Dermis blood vessel endothelial cell (primary cell): ENCODE results near the gene RASAL3. TPM values are rescaled to one million over a fixed set of nuclear protein-coding genes. Genes with fewer than 3 reads are reported as not detected.
"Not testable (repeated sequence)": the region's sequence is repeated elsewhere in the genome, so short reads cannot be mapped to it uniquely, and the experiment has no call there.

ENCODE experiments used
- DNase-seq: peaks from one replicate; pipeline ENCODE4 v3.0.0; 2010
- total RNA-seq: library from RNA; depleted of rRNA; stranded (reverse); fragments of >200 nt; gene quantifications from 2 replicates; pipeline ENCODE4 v1.2.3, GENCODE V29; 2014

Gene RASAL3
- total RNA-seq, 1 donor from 2014 or later, result 24.0 TPM

DNA sequence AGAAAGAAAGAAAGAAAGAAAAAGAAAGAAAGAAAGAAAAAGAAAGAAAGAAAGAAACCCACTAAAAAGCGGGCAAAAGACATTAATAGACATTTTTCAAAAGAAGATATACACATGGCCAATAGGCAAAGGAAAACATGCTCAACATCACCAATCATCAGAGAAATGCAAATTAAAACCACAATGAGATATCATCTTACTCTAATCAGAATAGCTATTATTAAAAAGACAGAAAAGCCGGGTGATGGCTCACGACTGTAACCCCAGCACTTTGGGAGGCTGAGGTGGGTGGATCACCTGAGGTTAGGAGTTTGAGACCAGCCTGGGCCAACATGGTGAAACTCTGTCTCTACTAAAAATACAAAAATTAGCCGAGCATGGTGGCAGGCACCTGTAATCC lies 9.5 kb upstream of the RASAL3 start:
- not testable (repeated sequence) for DNase-seq

GRCh38 chr19:15471639-15472101 lies 7.3 kb upstream of the RASAL3 start:
- DNase-seq, result no peak

DNA sequence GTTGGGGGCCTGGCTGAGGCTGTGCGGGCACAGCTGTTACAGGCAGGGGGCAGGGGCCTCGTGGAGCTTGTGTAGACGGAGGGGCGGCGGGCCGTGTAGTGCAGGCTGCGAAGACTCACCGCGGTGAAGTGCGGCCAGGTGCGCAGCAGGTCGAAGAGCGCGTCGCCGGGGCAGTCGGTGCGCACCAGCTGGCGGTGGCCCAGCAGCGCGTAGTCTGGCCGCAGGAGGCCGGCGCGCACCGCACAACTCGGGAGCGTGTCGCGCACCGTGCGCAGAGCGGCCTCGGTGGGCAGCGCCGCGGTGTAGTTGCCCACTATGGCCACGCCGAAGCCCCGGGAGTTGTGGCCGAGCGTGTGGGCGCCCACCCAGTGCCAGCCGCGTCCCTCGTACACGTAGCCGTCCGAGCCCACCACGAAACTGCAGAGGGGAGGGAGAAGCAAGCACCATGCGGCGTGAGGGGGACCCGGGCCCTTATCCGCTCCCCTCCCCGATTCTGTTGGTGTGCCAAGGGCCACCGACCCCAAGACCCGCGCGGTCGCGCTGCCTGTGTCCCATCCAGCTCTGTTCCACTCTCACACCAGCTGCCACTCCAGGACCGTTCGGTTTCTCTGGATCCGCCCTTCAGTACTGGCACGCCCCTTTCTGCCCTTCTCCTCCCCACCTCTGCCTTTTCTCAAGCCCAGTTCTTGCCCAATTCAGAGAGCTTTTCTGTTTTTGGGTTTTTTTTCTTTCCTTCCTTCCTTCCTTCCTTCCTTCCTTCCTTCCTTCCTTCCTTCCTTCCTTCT lies 5.4 kb upstream of the RASAL3 start:
- DNase-seq, result peak; percentile 41

- DNase-seq, result no peak
Measured at GRCh38 chr19:15468675-15469512, 4.5 kb upstream of the RASAL3 start.

- no peak for DNase-seq
Measured at GRCh38 chr19:15467734-15468214, 3.4 kb upstream of the RASAL3 start.

DNA sequence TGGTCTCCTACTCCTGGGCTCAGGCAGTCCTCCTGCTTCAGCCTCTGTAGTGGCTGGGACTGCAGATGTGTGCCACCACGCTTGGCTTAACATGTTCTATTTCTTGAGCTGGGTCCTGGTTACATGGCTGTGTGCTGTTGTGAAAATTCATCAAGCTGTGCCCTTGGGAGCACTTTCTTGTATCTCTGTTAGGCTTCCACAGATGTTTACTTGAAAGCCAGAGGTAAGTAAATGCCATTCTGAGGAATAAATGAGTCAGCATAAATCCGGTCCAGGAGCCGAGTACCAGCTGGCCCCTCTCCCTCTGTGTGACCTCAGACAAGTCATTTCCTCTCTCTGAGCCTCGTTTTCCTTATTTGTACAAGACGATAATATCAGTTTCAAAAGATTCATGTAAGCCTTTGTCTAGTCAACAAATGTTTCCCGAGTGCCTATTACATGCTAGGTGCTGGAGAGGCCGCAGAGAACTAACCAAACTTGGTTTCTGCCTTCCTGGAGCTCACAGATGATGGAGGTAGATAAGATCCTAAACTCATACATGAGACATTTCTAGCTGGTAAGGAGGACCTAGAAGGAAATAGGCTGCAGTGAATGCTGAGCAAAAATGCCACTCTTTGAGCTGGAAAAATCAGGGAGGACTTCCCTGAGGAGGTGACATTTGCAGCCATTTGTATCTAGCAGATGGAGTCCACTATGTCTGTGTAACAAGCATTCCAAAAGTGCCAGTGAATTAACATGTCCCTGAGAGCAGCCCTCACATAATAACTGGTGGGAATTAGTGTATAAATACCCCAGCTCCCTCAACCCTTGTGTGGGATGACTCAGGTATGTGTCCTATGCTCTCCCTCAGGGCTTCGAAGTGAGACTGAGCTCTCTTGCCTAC lies 2.7 kb upstream of the RASAL3 start:
- peak; percentile 97 for DNase-seq

DNA sequence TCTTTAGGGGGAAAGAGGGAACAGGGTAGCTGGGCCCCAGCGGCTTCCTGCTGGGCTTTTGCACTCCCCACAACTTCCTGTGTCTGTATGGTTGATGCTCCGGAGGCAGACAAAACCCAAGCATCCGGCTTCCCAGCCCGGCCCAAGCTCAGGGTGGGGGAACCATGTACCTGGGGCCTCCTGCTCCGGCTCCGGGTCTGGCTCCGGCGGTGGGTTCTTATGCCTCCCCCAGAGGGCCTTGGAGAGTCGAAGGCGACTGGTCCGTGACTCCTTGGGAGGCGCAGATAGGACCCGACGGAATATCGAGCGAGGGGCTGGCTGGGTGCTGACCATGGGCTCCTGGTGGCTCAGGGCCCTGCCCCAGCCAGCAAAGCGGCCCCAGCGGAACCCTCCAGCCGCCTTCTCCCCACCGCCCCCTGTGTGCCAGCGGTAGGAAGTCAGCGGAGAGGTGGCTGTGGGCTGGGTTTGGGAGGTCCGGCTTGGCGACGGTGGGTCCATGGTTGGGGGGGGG lies 428 bp downstream of the RASAL3 start:
- DNase-seq, result peak; percentile 31

GRCh38 chr19:15461694-15462093 lies 2.6 kb downstream of the RASAL3 start:
- DNase-seq, result no peak

DNA sequence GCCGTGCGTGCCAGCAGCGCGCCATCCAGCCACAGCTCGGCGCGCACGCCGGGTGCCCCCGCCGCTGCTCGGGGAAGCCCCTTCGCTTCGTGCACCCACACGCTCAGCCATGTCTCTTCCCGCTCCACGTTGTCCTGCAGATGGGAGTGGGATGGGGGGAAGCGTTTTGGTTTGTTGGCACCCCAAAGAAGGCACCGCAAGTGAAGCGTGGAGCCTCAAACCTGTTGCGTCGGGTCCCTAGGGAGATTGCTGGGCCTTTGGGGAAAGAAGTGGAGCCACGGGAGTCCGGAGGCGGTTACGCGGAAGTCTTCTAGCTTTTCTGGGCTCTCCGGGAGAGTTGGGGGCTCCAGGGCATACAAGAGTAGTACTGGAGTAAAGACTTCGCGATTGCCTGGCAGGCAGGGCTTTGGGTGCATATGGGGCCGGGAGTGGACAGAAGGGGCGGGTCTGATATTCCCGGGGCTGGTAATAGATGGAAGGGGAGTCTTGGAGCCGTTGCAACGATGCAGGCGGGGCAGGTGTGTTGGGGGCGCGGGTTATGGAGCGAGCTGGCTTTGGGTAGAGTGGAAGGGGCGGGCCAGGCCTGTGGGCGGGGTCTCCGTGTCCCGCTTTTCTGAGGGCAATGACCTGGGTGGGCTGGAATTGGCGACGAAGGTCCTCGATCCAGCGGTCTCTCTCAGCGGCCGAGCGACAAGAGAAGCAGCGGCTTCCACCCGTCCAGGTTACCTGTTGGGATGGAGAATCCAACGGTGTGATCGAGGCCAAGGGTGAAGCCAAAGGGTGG lies 6.5 kb downstream of the RASAL3 start:
- no peak for DNase-seq

GRCh38 chr19:15456871-15457700 lies 7.3 kb downstream of the RASAL3 start:
- DNase-seq, result no peak

DNA sequence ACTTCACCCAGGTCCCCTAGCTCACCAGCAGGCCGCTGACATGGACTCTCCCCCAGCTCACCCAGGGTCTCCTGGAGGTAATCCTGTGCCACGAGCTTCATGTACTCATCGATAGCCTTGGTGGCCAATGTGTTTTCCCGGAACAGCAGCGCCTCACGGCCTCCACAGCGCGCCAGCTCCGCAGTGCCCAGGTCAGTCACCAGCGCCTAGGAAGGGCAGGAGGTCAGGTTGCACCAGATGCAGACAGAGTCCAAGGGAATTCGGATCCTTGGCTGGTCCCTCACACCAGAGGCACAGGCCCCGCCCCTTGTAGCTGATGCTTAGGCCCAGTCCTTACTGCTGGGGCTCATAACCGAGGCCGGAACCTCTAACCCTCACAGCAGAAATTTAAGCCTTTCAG lies 7.9 kb downstream of the RASAL3 start:
- no peak for DNase-seq

- DNase-seq, result no peak
Measured at GRCh38 chr19:15455996-15456395, 8.3 kb downstream of the RASAL3 start.

GRCh38 chr19:15453906-15454860 lies 10.2 kb downstream of the RASAL3 start:
- no peak for DNase-seq

GRCh38 chr19:15453091-15453578 lies 11.2 kb downstream of the RASAL3 start:
- DNase-seq, result peak; percentile 51

- DNase-seq, result peak; percentile 93
Measured at GRCh38 chr19:15452111-15453047, 12.0 kb downstream of the RASAL3 start.

GRCh38 chr19:15450528-15450890 lies 13.8 kb downstream of the RASAL3 start:
- DNase-seq, result no peak

GRCh38 chr19:15449620-15450527 lies 14.5 kb downstream of the RASAL3 start, which contains the start of gene WIZ:
Gene WIZ (minus strand): TSS chr19:15449956. CDS start chr19:15448307, 1,649 bp downstream.
- DNase-seq, result peak; percentile 82
